Measurements from ENCODE around the gene CDC45. TPM values are rescaled to one million over a fixed set of nuclear protein-coding genes. Genes with fewer than 3 reads are reported as not detected.

The CDC45 gene
- polyA plus RNA-seq, 1 donor (not counting 4 experiments of a cell fraction or from before 2014, with no cell fraction given), result 22.7 TPM

GRCh38 chr22:19556963-19557545 lies 77.3 kb downstream of the CDC45 start:
- Histone ChIP-seq H3K4me3 (ENCODE audit: control insufficient read depth in 2 of 3, extremely low read depth in 1 of 3, insufficient read depth in 2 of 3, low read depth in 1 of 3, low read length in 3 of 3) (no peak overlapping the region), H3K79me2 (ENCODE audit: control insufficient read depth, insufficient read depth, low read length) (no peaks in the 10 kb centered on the region), H2AFZ (ENCODE audit: control insufficient read depth, low read length) (no peak overlapping the region), H3K9ac (ENCODE audit: control insufficient read depth, extremely low read depth, insufficient read depth, low read length) (no peak overlapping the region), H4K20me1 (ENCODE audit: control insufficient read depth, extremely low read depth, insufficient read depth, low read length) (no peaks in the 10 kb centered on the region), H3K9me1 (ENCODE audit: control insufficient read depth, extremely low read depth, insufficient read depth, low read length) (no peaks in the 10 kb centered on the region), H3K36me3 (ENCODE audit: control insufficient read depth in 2 of 2, extremely low read depth in 1 of 2, insufficient read depth in 2 of 2, low read length in 2 of 2) (no peaks in the 10 kb centered on the region), H3K9me3 (ENCODE audit: control insufficient read depth, low read depth, low read length) (no peaks in the 10 kb centered on the region), H3K27me3 (ENCODE audit: control insufficient read depth, extremely low read depth, insufficient read depth, low read length) (no peaks in the 10 kb centered on the region), H3K27ac (ENCODE audit: control insufficient read depth, insufficient read depth, low read length) (no peak overlapping the region), H3K4me2 (ENCODE audit: control insufficient read depth, extremely low read depth, insufficient read depth, low read depth, low read length) (no peak overlapping the region), H3K4me1 (ENCODE audit: control insufficient read depth, extremely low read depth, insufficient read depth, low read length) (peaks cover 8% of the 10 kb centered on the region)
- DNase-seq (ENCODE audit: low read depth, low spot score) (no peak), FAIRE-seq (no peak)
- dilution Hi-C loops (cut with MboI; ENCODE audit: extremely low pct_ligation_motif_present, low sequenced_read_pairs), result no loop called here
- TF ChIP-seq CTCF (optimal IDR thresholded peaks at IDR 0.05 in 1 of 3, IDR thresholded peaks at IDR 0.05 in 1 of 3, conservative IDR thresholded peaks at IDR 0.05 in 1 of 3; ENCODE audit: extremely low read depth in 1 of 3, insufficient read depth in 2 of 3, low read length in 3 of 3), result no peak
- TF ChIP-seq EZH2 (IDR thresholded peaks at IDR 0.05; ENCODE audit: low read length), result no peak

- Histone ChIP-seq H2AFZ (ENCODE audit: control insufficient read depth, low read length) (no peak overlapping the region), H3K36me3 (ENCODE audit: control insufficient read depth in 2 of 2, extremely low read depth in 1 of 2, insufficient read depth in 2 of 2, low read length in 2 of 2) (no peaks in the 10 kb centered on the region), H3K9me1 (ENCODE audit: control insufficient read depth, extremely low read depth, insufficient read depth, low read length) (no peaks in the 10 kb centered on the region), H3K27me3 (ENCODE audit: control insufficient read depth, extremely low read depth, insufficient read depth, low read length) (no peaks in the 10 kb centered on the region), H4K20me1 (ENCODE audit: control insufficient read depth, extremely low read depth, insufficient read depth, low read length) (no peaks in the 10 kb centered on the region), H3K4me3 (ENCODE audit: control insufficient read depth in 2 of 3, extremely low read depth in 1 of 3, insufficient read depth in 2 of 3, low read depth in 1 of 3, low read length in 3 of 3) (no peak overlapping the region), H3K27ac (ENCODE audit: control insufficient read depth, insufficient read depth, low read length) (no peak overlapping the region), H3K79me2 (ENCODE audit: control insufficient read depth, insufficient read depth, low read length) (no peaks in the 10 kb centered on the region), H3K9ac (ENCODE audit: control insufficient read depth, extremely low read depth, insufficient read depth, low read length) (no peak overlapping the region), H3K4me2 (ENCODE audit: control insufficient read depth, extremely low read depth, insufficient read depth, low read depth, low read length) (no peak overlapping the region), H3K4me1 (ENCODE audit: control insufficient read depth, extremely low read depth, insufficient read depth, low read length) (peaks cover 8% of the 10 kb centered on the region), H3K9me3 (ENCODE audit: control insufficient read depth, low read depth, low read length) (no peaks in the 10 kb centered on the region)
- no peak for DNase-seq (ENCODE audit: low read depth, low spot score)
- no peak for FAIRE-seq
- TF ChIP-seq CTCF (optimal IDR thresholded peaks at IDR 0.05 in 1 of 3, IDR thresholded peaks at IDR 0.05 in 1 of 3, conservative IDR thresholded peaks at IDR 0.05 in 1 of 3; ENCODE audit: extremely low read depth in 1 of 3, insufficient read depth in 2 of 3, low read length in 3 of 3), result peak; percentile 45 to 63 (median 51)
- TF ChIP-seq EZH2 (IDR thresholded peaks at IDR 0.05; ENCODE audit: low read length), result no peak
- dilution Hi-C loops (cut with MboI; ENCODE audit: extremely low pct_ligation_motif_present, low sequenced_read_pairs), result no loop called here
Observed at GRCh38 chr22:19559324-19559811, 79.6 kb downstream of the CDC45 start.
